DND-41 (cell line): ENCODE data around the gene BCAP31.

Source experiments
- ATAC-seq: fragments of 200-7000 bp; cut with Tn5 transposase; 3 replicates; pipeline ENCODE4 v1.9.1; 2021; ENCODE audit warnings: low read depth; ENCODE audit not compliant: insufficient read depth
- DNase-seq: peaks from one replicate; pipeline ENCODE4 v3.0.0-alpha.2; 2020
- H2AFZ ChIP-seq: 2 replicates; pipeline ENCODE4 v1.6.0; 2012; ENCODE audit warnings: low read depth, low read length
- H3K27ac ChIP-seq: 2 replicates; pipeline ENCODE4 v1.5.1; 2012; ENCODE audit warnings: low read length, inconsistent platforms
- H3K27me3 ChIP-seq: fragments of 200-600 bp; sonication (generic); 2 replicates; pipeline ENCODE4 v1.6.0; 2012; ENCODE audit warnings: low read length, mild to moderate bottlenecking, inconsistent platforms; ENCODE audit not compliant: insufficient read depth, poor library complexity
- H3K36me3 ChIP-seq: 2 replicates; pipeline ENCODE4 v1.5.1; 2012; ENCODE audit warnings: low read length, inconsistent platforms; ENCODE audit not compliant: insufficient read depth
- H3K4me1 ChIP-seq: 2 replicates; pipeline ENCODE4 v1.5.1; 2012; ENCODE audit warnings: mild to moderate bottlenecking, low read length; ENCODE audit not compliant: insufficient read depth
- H3K4me2 ChIP-seq: 2 replicates; pipeline ENCODE4 v1.6.0; 2012; ENCODE audit warnings: mild to moderate bottlenecking, moderate library complexity, low read length, inconsistent platforms; ENCODE audit not compliant: insufficient read depth
- H3K4me3 ChIP-seq, 2 experiments: fragments of 200-600 bp in 1 of 2; shearing (Covaris generic) in 1 of 2; 2 replicates each; pipeline ENCODE4 v1.5.1; 2012 to 2016; ENCODE audit warnings: inconsistent platforms in 2 of 2, low read length in 2 of 2, mild to moderate bottlenecking in 2 of 2, low read depth in 1 of 2, moderate library complexity in 1 of 2
- H3K79me2 ChIP-seq: 2 replicates; pipeline ENCODE4 v1.6.0; 2012; ENCODE audit warnings: low read length, inconsistent platforms; ENCODE audit not compliant: insufficient read depth
- H3K9ac ChIP-seq: 2 replicates; pipeline ENCODE4 v1.6.0; 2012; ENCODE audit warnings: low read depth, mild to moderate bottlenecking, inconsistent platforms, low read length, moderate library complexity
- H3K9me3 ChIP-seq: 2 replicates; pipeline ENCODE4 v1.5.1; 2012; ENCODE audit warnings: low read length, moderate library complexity, mild to moderate bottlenecking, inconsistent platforms; ENCODE audit not compliant: insufficient read depth, severe bottlenecking
- H4K20me1 ChIP-seq: 2 replicates; pipeline ENCODE4 v1.6.0; 2012; ENCODE audit warnings: low read length; ENCODE audit not compliant: insufficient read depth
- EZH2 ChIP-seq: IDR thresholded peaks from 3 replicates; pipeline ENCODE4 v1.6.1; 2012; ENCODE audit warnings: borderline replicate concordance, low read depth, mild to moderate bottlenecking, moderate library complexity, low read length, inconsistent platforms; ENCODE audit not compliant: severe bottlenecking
- TF ChIP-seq, protein P1 (sequence below): IDR thresholded peaks from 2 replicates; pipeline ENCODE4 v1.5.1; 2012; ENCODE audit warnings: borderline replicate concordance, low read length, moderate library complexity, mild to moderate bottlenecking; ENCODE audit not compliant: poor library complexity, severe bottlenecking; ENCODE audit errors: extremely low read depth

BCAP31 gene

GRCh38 chrX:153688071-153688470 lies 36.1 kb downstream of the BCAP31 start:
- no peak for DNase-seq
- TF ChIP-seq, protein P1, sequence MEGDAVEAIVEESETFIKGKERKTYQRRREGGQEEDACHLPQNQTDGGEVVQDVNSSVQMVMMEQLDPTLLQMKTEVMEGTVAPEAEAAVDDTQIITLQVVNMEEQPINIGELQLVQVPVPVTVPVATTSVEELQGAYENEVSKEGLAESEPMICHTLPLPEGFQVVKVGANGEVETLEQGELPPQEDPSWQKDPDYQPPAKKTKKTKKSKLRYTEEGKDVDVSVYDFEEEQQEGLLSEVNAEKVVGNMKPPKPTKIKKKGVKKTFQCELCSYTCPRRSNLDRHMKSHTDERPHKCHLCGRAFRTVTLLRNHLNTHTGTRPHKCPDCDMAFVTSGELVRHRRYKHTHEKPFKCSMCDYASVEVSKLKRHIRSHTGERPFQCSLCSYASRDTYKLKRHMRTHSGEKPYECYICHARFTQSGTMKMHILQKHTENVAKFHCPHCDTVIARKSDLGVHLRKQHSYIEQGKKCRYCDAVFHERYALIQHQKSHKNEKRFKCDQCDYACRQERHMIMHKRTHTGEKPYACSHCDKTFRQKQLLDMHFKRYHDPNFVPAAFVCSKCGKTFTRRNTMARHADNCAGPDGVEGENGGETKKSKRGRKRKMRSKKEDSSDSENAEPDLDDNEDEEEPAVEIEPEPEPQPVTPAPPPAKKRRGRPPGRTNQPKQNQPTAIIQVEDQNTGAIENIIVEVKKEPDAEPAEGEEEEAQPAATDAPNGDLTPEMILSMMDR: no peak
- TF ChIP-seq EZH2: no peak
- peaks cover 6% of the 10 kb centered on the region for H3K4me1 ChIP-seq

GRCh38 chrX:153687121-153688039 lies 36.8 kb downstream of the BCAP31 start, which contains the start of gene SLC6A8:
Gene SLC6A8 (plus strand): TSS chrX:153687926. CDS start chrX:153688575, 649 bp downstream.
- Histone ChIP-seq H3K36me3 (no peaks in the 10 kb centered on the region), H3K79me2 (no peaks in the 10 kb centered on the region), H3K27ac (no peak within 1 kb of the TSS)

More at GRCh38 chrX:153688071-153688470, 36.1 kb downstream of the BCAP31 start:
- ATAC-seq: peak; percentile 9; the same call in 1 of the 3 replicates
- Histone ChIP-seq H3K4me3 (no peak overlapping the region), H3K27ac (no peak overlapping the region), H2AFZ (no peak overlapping the region), H3K27me3 (no peaks in the 10 kb centered on the region), H3K9me3 (no peaks in the 10 kb centered on the region), H3K9ac (no peak overlapping the region), H4K20me1 (no peaks in the 10 kb centered on the region), H3K36me3 (no peaks in the 10 kb centered on the region), H3K79me2 (no peaks in the 10 kb centered on the region), H3K4me2 (no peak overlapping the region)

DNA sequence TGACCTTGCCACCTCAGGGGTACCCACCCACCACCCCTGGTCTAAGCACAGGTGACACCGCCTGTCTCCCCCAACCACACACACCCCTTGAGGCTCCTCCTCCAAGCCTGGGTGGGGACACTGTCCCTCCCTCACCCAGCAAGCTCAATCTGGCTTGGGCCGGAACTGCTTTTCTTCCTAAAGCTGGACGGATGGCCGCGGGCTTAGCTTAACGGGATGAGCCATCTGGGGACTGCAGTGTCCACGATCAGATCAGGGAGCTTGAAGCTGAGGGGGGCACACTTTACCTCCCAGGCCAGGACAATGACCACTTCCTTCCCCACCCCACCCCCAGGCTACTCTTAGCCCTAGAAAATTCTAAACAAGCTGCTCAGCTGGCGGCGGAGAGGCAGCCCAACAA lies 37.5 kb downstream of the BCAP31 start:
- Histone ChIP-seq H3K4me3 (no peak overlapping the region), H3K36me3 (no peaks in the 10 kb centered on the region), H3K4me1 (peaks cover 6% of the 10 kb centered on the region), H3K9me3 (no peaks in the 10 kb centered on the region), H3K9ac (no peak overlapping the region), H3K27ac (no peak overlapping the region), H2AFZ (no peak overlapping the region), H3K27me3 (no peaks in the 10 kb centered on the region), H3K79me2 (no peaks in the 10 kb centered on the region), H3K4me2 (no peak overlapping the region), H4K20me1 (no peaks in the 10 kb centered on the region)
- ATAC-seq: no peak
- DNase-seq: no peak
- no peak for TF ChIP-seq EZH2
- TF ChIP-seq, protein P1: no peak

More at GRCh38 chrX:153687121-153688039, 36.8 kb downstream of the BCAP31 start, which contains the start of gene SLC6A8:
- Histone ChIP-seq H2AFZ (no peak within 1 kb of the TSS), H3K27me3 (no peaks in the 10 kb centered on the region), H4K20me1 (no peaks in the 10 kb centered on the region), H3K9ac (peak within 1 kb of the TSS; percentile 31; the same call in 1 of the 2 replicates), H3K9me3 (no peaks in the 10 kb centered on the region), H3K4me3 (peak within 1 kb of the TSS in 1 of 2 experiments; percentile 43; a peak in 2 of 4 replicates), H3K4me1 (peaks cover 6% of the 10 kb centered on the region), H3K4me2 (peak within 1 kb of the TSS; percentile 63)
- no peak for TF ChIP-seq EZH2
- TF ChIP-seq, protein P1: peak; percentile 50
- DNase-seq (peak; percentile 47), ATAC-seq (peak; percentile 72)
